GM18868 (cell line): ENCODE results near the gene GM2A.
"Not testable (repeated sequence)": the region's sequence is repeated elsewhere in the genome, so short reads cannot be mapped to it uniquely, and the experiment has no call there.

Source experiments
- ATAC-seq: cut with Tn5 transposase; IDR thresholded peaks from one replicate; pipeline ENCODE4 v1.9.1; 2021; ENCODE audit warnings: mild to moderate bottlenecking, moderate library complexity; ENCODE audit not compliant: unreplicated experiment

GM2A gene

DNA sequence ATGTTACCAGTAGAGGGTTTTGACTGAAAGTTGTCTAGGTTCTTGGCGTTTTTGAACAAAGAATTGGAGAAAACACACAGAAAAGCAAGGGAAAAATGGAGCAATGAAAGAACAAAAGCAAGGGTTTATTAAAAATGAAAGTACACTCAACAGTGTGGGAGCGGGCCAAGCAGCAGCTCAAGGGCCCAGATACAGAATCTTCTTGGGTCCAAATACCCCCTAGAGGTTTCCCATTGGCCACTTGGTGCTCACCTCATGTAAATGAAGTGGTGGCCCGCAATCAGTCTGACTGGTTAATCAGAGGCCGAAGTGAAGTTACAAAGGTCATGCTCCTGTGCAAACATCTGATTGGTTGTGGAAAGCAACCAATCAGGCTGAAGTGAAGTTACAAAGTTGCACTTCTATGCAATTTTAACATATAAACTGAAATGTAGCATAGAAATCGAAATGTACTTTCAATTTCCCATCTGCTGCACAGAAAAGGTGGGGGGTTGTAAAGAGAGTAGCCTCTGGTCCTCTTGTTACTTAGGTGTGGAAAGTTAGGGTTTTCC lies 1.9 kb upstream of the GM2A start:
- no peak for ATAC-seq

DNA sequence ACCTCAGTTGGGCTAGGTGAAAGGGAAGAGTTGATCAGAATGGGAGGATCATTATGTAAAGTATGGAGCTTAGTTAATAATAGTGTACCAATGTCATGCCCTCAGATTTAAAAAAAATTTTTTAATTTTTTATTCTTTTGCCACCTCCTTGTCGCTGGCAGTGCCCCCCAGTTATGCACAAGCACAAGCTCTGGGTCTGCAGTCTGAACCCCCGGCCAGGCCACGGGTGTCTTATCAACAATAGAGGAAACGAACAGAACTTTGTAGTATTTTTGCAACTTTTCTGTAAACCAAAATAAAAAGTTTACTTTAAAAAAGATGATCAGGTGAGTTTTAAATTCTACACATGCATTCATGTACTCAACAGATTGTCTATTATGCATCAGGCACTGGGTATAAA lies 1.4 kb upstream of the GM2A start:
- no peak for ATAC-seq

DNA sequence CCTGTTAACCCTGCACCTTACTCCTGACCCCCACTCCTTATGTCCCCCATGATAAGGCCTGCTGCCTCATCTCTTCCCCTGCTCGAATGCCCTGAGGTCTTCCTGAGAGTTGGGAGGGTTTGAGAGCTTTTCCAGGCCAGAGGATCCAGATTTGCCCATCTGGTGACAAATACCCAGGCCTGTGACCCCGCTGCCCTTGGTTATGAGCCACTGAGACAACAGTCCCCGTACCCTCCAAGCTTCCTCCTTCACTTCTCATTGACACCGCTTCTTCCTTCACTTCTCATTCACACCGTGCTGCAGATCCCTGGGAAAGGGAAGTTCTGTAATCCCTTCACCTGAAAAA lies 593 bp downstream of the GM2A start:
- no peak for ATAC-seq

DNA sequence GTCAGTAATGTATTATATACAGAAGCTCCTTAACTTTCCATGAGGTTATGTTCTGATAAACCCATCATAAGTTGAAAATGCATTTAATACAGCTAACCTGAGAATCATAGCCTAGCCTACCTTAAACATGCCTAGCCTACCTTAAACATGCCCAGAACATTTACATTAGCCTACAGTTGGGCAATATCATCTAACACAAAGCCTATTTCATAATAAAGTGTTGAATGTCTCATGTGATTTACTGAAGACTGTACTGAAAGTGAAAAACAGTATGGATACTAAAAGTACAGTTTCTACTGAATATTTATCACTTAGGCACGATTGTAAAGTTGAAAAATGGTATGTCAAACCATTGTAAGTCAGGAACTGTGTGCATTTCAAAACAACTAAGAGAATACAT lies 1.6 kb downstream of the GM2A start:
- ATAC-seq: no peak

DNA sequence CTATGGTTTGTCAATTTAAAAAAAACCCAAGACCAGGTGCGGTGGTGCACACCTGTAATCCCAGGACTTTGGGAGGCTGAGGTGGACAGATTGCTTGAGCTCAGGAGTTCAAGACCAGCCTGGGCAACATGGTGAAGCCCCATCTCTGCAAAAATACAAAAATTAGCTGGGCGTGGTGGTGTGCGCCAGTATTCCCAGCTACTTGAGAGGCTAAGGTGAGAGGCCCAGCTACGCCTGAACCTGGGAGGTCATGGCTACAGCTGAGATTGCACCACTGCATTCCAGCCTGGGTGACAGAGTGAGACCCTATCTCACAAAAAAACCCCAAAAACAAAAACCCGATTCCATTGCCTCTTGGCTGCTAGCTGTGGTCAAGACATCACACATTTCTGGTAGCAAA lies 2.0 kb downstream of the GM2A start:
- ATAC-seq: not testable (repeated sequence)

DNA sequence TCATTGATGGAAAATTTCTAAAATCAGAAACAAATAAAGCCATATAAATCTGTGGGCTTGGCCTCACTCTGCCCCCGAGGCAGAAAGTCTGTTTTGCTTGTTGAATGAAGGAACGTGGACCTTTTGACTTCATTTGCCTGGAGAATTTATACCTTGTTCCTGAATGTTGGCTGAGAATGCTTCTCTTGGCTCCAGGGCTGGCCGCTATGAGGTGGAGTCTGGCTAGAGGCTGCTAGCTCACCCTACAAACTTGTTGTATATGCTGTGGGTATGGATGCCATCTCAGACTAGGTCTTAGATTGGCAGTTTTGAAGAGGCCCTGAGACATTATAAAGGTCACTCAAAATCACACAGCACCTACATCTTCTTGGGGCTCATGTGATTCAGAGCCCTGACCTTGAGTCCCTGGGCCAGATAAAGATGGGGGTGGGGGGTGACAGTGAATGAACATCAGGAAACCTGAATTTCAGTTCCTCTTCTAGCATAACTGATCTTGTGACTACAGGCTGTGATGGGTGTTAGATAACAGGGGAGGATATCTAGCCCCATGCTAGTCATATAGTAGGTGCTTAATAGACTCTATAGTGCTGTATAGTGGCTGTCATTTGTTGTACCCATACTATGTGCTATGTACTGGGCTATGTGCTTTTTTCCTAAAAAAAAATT lies 2.8 kb downstream of the GM2A start:
- peak; percentile 59 for ATAC-seq

DNA sequence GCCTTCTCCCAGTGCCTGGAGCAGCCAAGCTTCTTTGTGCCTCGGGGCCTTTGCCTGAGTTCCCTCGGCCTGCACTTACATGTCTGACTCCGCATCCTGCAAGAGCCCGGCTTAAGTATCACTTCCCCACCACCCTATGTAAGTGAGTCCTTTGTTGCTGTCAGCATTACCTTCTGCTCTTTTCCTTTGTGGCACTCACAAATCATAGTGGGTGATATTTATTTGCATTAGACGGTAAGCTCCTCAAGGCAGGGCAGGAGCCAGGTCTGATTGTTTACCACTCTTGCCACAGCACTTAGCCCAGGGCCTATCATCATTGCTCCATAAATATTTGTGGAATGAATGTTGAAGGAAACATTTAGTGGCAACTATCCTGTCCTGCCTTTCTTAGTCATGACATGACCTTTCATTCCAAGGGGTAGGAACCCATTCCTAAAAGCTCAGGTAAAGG lies 4.8 kb downstream of the GM2A start:
- peak; percentile 36 for ATAC-seq

DNA sequence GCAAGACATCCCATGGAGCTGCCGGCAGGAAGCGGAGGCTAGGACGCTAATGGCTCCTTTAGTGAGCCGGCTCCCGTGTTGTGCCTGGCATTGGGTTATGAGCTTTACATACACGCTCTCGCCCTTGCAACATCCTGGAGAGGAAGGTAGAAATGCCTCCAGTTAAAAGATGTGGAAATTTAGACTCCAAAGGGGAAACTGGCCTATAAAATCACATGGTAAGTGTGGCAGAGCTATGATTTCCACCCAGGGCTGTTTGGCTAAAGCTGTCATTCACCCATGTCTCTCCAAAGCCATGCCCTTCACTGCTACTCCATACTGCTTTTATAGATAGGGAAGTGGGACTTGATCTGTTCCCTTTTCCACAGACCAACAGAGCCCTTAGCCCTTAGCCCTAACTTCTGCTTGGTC lies 5.2 kb downstream of the GM2A start:
- ATAC-seq: no peak

DNA sequence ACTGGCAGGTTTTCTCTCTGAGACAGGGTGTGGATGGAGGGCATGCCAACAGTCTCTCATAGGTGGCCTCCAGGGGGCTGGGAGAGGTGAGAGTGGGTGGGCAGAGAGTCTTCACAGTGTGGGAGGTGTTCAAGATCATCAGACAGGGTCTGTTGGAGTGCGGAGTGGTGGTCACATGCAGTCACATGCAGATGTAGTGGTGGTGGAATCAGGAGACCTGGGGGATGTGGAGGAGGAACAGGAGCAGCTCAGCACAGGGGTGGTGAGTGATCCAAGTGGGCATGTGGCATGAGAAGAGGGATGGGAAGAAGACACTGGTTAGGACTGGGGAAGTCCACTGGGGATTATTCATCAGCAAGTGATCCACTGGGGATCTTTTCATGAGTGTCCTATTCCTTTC lies 5.8 kb downstream of the GM2A start:
- ATAC-seq: no peak

DNA sequence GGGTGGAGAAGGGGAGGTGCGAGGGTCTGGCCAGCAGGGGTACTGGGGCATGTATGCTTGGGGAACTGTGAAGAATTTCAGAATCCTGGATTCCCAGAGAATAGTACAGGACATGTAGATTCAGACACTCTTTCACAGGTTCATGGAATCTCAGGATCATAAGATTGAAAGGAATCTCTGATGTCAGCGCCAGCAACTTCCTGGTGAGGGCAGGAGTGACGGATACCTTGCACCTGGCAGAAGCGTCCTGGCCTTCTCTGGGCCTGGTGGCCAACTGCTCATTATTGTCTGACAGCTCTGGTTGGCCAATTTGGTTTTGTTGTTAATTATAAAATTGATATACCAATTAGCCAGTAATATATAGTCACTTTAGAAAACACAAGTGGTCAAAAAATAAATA lies 6.9 kb downstream of the GM2A start:
- no peak for ATAC-seq

DNA sequence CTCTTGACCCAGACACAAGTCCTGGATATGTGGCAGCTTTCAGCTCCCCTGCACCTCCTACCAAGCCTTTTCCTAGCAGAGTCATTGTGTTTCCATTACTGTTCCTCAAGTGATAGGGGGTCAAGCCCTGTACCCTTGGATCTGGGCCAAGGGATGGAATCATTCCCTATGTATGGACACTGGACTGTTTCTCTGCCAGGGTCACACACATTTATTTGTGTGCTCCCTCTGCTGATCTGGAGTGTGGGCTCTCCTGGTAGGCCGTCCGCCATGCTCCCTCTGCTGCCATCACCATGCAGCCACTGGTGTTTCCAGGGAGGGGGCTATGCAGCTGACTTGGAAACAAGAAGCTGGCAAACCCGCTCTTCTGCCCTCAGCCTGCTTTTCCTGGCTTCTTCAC lies 9.5 kb downstream of the GM2A start:
- ATAC-seq: no peak

DNA sequence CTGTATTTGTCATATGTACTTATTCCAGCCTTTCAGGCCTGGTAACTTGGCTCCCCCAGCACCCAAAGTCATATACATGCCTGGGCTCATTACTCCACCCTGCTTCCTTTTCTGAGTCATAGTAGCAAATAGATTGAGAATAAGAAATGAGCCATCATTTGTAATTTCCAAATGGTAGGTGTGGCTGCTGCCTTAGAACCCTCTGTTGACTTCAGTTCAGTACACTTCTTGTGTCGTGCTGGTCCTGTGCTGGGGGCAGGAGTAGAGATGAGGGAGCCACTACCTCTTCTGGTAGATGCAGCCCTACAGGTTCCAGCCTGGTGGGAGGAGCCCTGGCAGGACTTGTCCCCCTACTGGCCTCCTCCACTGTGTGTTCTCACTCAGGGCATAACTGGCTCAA lies 11.1 kb downstream of the GM2A start:
- ATAC-seq: peak; percentile 81

DNA sequence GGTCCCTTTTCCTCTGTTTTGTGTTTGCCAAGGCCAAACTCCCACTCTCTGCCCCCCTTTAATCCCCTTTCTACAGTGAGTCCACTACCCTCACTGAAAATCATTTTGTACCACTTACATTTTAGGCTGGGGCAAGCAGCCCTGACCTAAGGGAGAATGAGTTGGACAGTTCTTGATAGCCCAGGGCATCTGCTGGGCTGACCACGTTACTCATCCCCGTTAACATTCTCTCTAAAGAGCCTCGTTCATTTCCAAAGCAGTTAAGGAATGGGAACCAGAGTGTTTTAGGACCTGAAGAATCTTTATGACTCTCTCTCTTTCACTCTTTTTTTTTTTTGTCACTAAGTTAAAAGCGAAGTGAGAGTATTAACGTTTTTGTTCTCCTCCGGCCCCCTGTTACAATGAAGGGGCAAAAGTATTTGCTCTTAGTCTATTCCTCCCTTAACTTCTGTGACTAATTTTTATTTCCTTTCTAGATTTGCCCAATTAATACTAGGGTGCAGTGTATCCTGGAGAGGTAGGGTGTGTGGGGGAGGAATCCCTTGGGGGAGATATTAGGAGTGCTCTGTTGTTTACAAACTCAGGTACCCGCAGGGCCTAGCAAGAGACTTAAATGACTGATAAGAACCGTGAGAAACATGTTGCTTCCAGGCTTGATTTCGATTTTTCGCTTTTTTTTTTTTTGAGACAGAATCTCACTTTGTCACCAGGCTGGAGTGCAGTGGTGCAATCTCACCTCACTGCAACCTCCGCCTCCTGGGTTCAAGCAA lies 14.7 kb downstream of the GM2A start:
- no peak for ATAC-seq

DNA sequence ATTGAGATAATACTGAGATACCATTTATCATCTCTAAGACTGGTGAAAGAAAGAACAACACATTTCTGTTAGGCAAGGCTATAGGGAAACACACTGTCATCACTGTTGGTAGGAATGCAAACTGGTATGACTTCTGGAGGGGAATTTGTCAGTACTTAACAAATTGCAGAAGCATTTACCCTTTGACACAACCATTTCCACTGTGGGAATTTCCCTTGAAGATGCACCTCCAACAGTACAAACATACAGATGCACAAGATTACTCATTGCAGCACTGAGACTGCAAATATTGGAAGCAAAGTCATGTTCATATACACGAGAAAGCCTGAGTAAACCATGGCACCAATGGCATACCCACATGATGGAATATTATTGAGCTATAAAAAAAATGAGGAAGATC lies 17.6 kb downstream of the GM2A start:
- ATAC-seq: peak; percentile 98

DNA sequence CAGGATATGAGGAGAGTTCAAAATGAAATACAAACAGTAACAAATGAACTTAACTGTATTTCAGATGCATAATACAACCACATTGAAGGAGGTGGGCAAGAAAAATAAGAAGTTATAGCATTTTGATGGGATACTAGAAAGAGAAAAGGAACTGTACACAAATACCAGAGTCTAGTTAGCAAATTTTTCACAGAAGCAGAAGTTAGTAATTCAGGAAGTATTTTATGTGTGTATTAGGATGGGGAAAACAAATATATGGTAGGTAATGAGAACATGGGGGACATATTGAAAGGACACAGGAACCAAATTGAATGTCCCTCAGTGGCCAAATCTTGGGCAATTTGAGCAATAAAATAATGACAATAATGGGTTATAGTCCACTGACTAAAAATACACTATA lies 18.4 kb downstream of the GM2A start:
- ATAC-seq: no peak

DNA sequence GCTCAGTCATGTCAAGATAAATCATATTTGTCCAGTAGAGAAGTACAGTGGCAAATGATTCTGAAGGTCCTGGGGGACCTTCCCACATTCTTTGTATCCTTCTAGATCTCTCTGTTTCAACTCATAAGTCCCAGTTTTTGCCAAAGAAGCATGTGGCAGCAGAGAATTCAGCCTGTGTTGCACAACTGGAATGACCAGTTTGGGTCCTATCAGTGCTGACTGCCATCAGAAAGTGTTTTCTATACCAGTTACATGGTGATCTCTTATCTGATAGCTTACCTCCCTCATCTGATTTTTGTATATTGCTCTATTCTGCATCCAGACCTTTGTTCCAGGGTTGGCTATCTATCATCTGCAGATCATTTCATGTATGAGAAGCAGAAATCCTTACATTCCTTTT lies 21.7 kb downstream of the GM2A start:
- ATAC-seq: no peak

DNA sequence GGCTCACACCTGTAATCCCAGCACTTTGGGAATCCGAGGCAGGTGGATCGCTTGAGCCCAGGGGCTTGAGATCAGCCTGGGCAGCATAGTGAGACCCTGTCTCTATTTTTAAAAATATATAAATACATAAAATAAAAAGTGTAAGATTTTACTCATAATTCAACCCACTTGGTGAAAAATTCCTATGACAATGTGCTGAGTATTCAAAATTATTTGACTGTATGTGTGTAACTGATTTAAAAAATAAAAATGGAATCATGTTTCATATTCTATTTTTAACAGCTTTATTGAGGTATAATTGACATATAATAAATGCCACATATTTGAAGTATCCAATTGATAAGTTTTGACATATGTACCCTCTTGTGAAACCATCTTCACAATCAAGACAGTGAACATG lies 22.8 kb downstream of the GM2A start:
- no peak for ATAC-seq

DNA sequence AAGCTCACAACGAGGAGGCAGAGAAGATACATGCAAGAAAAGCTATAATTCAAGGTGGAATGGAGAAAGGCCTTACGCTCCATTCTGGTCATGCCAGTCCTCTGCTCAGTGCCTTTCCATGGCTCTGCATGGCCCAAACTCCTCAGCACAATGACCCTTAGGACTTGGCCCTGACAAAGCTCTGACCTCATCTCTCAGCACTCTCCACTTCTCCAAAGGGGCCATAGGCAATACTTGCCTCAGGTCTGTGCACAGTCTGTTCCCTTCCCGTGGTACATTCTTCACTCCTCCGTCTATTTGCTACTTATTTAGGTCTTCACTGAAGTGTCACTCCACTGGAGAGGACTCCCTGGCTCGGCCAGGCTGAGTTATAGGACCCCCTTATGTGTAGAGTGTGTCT lies 25.9 kb downstream of the GM2A start:
- ATAC-seq: no peak

DNA sequence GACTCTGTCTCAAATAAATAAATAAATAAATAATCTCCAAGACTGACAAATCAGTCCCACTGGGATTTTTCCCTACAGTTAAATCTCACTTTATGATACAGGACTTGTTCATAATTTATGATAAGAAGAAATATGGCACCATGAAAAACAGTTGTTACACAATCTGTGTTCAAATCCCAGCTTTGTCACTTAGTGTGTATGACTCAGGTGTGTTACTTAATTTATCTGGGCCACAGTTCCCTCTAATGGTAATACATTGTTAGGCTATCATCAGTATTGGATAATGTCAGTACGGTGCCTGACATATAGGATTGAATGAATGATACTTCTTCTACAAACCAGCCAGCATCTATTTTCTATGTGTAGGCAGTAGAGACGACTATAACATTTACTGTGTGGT lies 27.5 kb downstream of the GM2A start:
- no peak for ATAC-seq

DNA sequence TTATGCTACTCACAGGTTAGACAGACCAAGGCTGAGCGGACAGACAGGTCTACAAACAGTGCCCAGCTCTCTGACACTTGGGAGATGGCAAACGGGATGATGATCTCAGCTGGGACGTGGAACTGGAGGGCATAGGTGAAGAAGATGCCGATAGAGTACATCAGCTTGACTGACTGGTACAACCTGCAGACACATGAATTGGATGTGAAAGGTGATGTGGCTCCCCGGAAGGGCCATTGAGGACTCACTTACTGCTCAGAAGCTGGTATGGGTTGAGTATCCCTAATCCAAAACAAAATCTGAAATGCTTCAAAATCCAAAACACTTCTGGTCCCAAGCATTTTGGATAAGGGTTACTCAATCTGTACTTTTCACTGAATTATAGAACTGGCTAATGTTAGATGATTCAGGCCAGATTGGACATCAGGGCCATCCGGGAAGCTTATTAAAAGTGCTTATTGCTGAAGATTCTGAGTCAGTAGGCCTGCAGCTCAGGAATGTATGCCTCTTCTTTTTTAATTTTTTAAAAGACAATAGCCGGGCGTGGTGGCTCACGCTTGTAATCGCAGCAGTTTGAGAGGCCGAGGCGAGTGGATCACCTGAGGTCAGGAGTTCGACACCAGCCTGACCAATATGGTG lies 28.1 kb downstream of the GM2A start:
- ATAC-seq: no peak

DNA sequence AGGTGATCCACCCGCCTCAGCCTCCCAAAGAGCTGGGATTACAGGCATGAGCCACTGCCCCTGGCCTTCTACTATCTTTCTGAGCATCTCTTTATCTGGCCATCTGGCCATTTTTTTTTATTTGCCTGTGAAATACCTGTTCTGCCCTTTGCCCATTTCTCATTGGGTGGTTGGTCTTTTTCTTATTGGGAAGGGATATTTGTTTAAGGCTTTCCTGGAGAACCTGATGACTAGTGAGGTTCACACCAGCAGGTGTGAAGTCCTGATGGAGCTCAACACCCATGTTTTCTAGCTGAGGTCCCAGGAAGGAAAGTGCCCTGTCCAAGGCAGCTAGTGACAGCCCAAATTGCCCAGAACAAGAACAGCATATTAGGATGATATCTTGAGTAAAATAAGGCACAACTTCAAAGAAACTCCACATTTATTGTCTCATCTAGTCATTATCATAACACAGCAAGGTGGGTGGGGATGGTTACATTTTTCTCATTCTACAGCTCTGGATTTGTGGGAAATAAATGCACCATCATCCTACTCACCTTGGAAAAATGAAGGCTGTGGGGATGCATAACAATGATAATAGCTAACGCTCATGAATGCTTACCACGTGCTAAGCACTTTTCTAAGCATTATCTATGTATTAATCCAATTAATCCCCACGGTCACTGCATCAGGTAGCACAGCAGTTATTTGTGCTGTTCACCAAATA lies 30.3 kb downstream of the GM2A start:
- ATAC-seq: no peak
